CD4-positive, alpha-beta memory T cell (primary cell): ENCODE results near the gene ZFYVE28. TPM values are rescaled to one million over a fixed set of nuclear protein-coding genes. Genes with fewer than 3 reads are reported as not detected.
A peak's percentile ranks its signal among the peaks of the same experiment; 100 is the strongest.

Experiments
- CTCF ChIA-PET: fragments of 350-600 bp; sonication (Branson Sonifier 250); formaldehyde crosslinking; loops from one replicate; lab custom pipeline; 2021; ENCODE audit warnings: inconsistent platforms; ENCODE audit not compliant: partially characterized antibody; lab: Charles Lee
- POLR2A ChIA-PET: fragments of 350-600 bp; sonication (Branson Sonifier 250); formaldehyde crosslinking; loops from one replicate; lab custom pipeline; 2021; ENCODE audit not compliant: partially characterized antibody; lab: Charles Lee
- DNase-seq, 5 donors: peaks; one replicate each; pipeline versions ENCODE4 v3.0.0 to v3.0.0-alpha.2; 2020 to 2022; ENCODE audit warnings: mixed read lengths in 1 of 5
- H3K27ac ChIP-seq: one replicate; pipeline ENCODE4 v1.7.0; 2013; ENCODE audit warnings: low read depth, low read length
- H3K27me3 ChIP-seq: 2 replicates; pipeline ENCODE4 v1.7.0; 2013; ENCODE audit warnings: mild to moderate bottlenecking, low read length, moderate library complexity; ENCODE audit not compliant: insufficient read depth
- H3K36me3 ChIP-seq: 2 replicates; pipeline ENCODE4 v1.7.0; 2013; ENCODE audit warnings: mild to moderate bottlenecking, low read length, moderate library complexity; ENCODE audit not compliant: insufficient read depth
- H3K4me1 ChIP-seq: 2 replicates; pipeline ENCODE4 v1.7.0; 2013; ENCODE audit warnings: mild to moderate bottlenecking, low read length, moderate library complexity; ENCODE audit not compliant: insufficient read depth
- H3K4me3 ChIP-seq, 2 donors: one replicate each; pipeline ENCODE4 v1.7.0; 2013; ENCODE audit warnings: low read length in 2 of 2, mild to moderate bottlenecking in 1 of 2
- H3K9me3 ChIP-seq, 2 donors: one replicate each; pipeline ENCODE4 v1.7.0; 2013; ENCODE audit warnings: low read length in 2 of 2, control low read depth in 1 of 2; ENCODE audit not compliant: control insufficient read depth in 1 of 2
- H3K27ac Mint-ChIP-seq, 7 donors: one replicate each; pipeline ENCODE4 v1.8.0; 2020 to 2021; ENCODE audit warnings: mixed read lengths in 7 of 7, mild to moderate bottlenecking in 6 of 7, inconsistent platforms in 3 of 7, moderate library complexity in 3 of 7
- H3K27me3 Mint-ChIP-seq, 2 donors: one replicate each; pipeline ENCODE4 v1.8.0; 2020 to 2021; ENCODE audit warnings: mixed read lengths in 2 of 2
- H3K36me3 Mint-ChIP-seq, 2 donors: one replicate each; pipeline ENCODE4 v1.8.0; 2020 to 2021; ENCODE audit warnings: mixed read lengths in 2 of 2, inconsistent platforms in 1 of 2, mild to moderate bottlenecking in 1 of 2
- H3K4me1 Mint-ChIP-seq, 4 donors: one replicate each; pipeline ENCODE4 v1.8.0; 2020 to 2021; ENCODE audit warnings: mixed read lengths in 4 of 4, mild to moderate bottlenecking in 1 of 4
- H3K4me3 Mint-ChIP-seq, 8 donors: one replicate each; pipeline ENCODE4 v1.8.0; 2020 to 2021; ENCODE audit warnings: mixed read lengths in 8 of 8, mild to moderate bottlenecking in 7 of 8, moderate library complexity in 6 of 8, inconsistent platforms in 3 of 8
- H3K9me3 Mint-ChIP-seq, 8 donors: one replicate each; pipeline ENCODE4 v1.8.0; 2020 to 2021; ENCODE audit warnings: mixed read lengths in 8 of 8, mild to moderate bottlenecking in 5 of 8, inconsistent platforms in 3 of 8, moderate library complexity in 1 of 8
- intact Hi-C: fragments of 100-400 bp; cut with micrococcal nuclease; formaldehyde crosslinking; loops from one replicate; pipeline ENCODE4 v1.15.1; 2023
- polyA plus RNA-seq, 2 donors: library from polyadenylated mRNA; unstranded; fragments of 300-500 nt; fragmentation: Illumina TruSeq; gene quantifications; one replicate each; pipeline ENCODE4 v1.2.3, GENCODE V29; 2021
- total RNA-seq, 2 experiments: library from RNA; stranded (reverse); gene quantifications; one replicate each; pipeline ENCODE4 v1.2.3, GENCODE V29; 2021

ZFYVE28 gene
- total and polyA plus RNA-seq, 4 experiments from 2014 or later, result 13.1 to 31.8 (median 23.8) TPM

- peak in 1 of 5 donors; percentile 31 for DNase-seq
- intact Hi-C loops, result no loop called here
- H3K4me1 Mint-ChIP-seq, result peaks cover 8 to 27% (median 12%) of the 10 kb centered on the region in 4 donors
- H3K9me3 Mint-ChIP-seq, result peaks cover 0 to 2% (median 0%) of the 10 kb centered on the region in 8 donors
- Histone ChIP-seq H3K4me1 (peaks cover 35% of the 10 kb centered on the region), H3K36me3 (peaks cover 29% of the 10 kb centered on the region), H3K27me3 (no peaks in the 10 kb centered on the region), H3K9me3 (no peaks in the 10 kb centered on the region), H3K27ac (no peak overlapping the region), H3K4me3 (no peak overlapping the region)
- ChIA-PET CTCF (no interaction called here), POLR2A (interaction anchor here (0.9 to 1.0 kb wide), 2 partner anchors 11 to 14 kb away, joined by 3 to 4 read pairs; no protein-coding TSS in a partner anchor)
- no peak overlapping the region for H3K4me3 Mint-ChIP-seq
- H3K27ac Mint-ChIP-seq, result no peak overlapping the region
- peaks cover 17 to 36% of the 10 kb centered on the region in 2 donors for H3K36me3 Mint-ChIP-seq
- H3K27me3 Mint-ChIP-seq, result no peaks in the 10 kb centered on the region
Measured at GRCh38 chr4:2256156-2256731, 162.2 kb downstream of the ZFYVE28 start.

DNA sequence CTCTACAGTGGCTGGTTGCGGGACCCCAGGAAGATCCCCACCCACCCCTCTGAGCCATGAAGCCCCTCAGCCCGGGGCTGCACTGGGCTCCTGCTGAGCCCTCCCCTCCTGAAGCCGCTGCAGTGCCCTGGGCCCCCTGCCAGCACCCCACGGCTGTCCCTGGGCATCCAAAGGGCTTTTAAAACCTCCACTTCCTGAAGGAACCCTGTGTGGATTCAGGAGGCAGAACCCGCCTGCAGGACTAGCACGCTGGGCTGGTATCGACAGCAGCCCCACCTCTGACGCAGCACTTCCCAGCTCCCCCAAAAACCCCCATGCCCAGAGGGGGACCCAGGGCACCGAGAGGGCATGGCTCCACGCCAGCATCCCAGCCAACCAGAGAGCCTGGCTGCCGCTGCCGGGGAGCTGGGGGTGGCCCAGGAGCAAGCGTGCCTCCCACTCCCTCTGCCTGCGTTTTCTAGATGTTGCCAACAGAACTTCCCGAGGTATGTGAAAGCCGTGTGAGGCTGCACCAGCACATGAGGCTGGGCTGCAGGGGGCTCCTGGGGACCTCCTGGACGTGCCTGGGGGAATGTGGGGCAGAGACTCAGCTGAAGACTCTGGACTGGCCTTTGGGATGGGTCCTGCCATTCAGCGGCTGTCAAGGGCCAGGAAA, 162.8 kb downstream of the ZFYVE28 start:
- H3K27me3 ChIP-seq, result no peaks in the 10 kb centered on the region
- intact Hi-C loops, result no loop called here
- Mint-ChIP-seq H3K36me3 (peaks cover 17 to 36% of the 10 kb centered on the region in 2 donors), H3K9me3 (peaks cover 0 to 2% (median 0%) of the 10 kb centered on the region in 8 donors), H3K4me3 (no peak overlapping the region), H3K27ac (peak overlapping the region in 1 of 7 donors; percentile 59), H3K4me1 (peaks cover 8 to 27% (median 12%) of the 10 kb centered on the region in 4 donors), H3K27me3 (no peaks in the 10 kb centered on the region)
- DNase-seq, result peak in 1 of 5 donors; percentile 13
- H3K4me1 ChIP-seq, result peaks cover 31% of the 10 kb centered on the region
- no peak overlapping the region for H3K4me3 ChIP-seq
- H3K27ac ChIP-seq, result no peak overlapping the region
- no peaks in the 10 kb centered on the region for H3K9me3 ChIP-seq
- POLR2A ChIA-PET, result interaction anchor here (0.9 kb wide), 1 partner anchor 10 kb away, joined by 4 read pairs; no protein-coding TSS in a partner anchor
- H3K36me3 ChIP-seq, result peaks cover 29% of the 10 kb centered on the region
- CTCF ChIA-PET, result no interaction called here

GRCh38 chr4:2254665-2255500, 163.6 kb downstream of the ZFYVE28 start:
- H3K4me1 ChIP-seq, result peaks cover 23% of the 10 kb centered on the region
- Mint-ChIP-seq H3K9me3 (peaks cover 0 to 2% (median 0%) of the 10 kb centered on the region in 8 donors), H3K27me3 (no peaks in the 10 kb centered on the region), H3K27ac (peak overlapping the region in 6 of 7 donors; percentile 9 to 69 (median 41)), H3K4me3 (no peak overlapping the region), H3K36me3 (peaks cover 17 to 39% of the 10 kb centered on the region in 2 donors), H3K4me1 (peaks cover 5 to 22% (median 10%) of the 10 kb centered on the region in 4 donors)
- no peaks in the 10 kb centered on the region for H3K27me3 ChIP-seq
- no peaks in the 10 kb centered on the region for H3K9me3 ChIP-seq
- POLR2A ChIA-PET, result interaction anchor here (0.9 kb wide), 1 partner anchor 9 kb away, joined by 4 read pairs; no protein-coding TSS in a partner anchor
- no peak overlapping the region for H3K4me3 ChIP-seq
- CTCF ChIA-PET, result no interaction called here
- DNase-seq, result peak in 1 of 5 donors; percentile 24
- intact Hi-C loops, result no loop called here
- peaks cover 34% of the 10 kb centered on the region for H3K36me3 ChIP-seq
- no peak overlapping the region for H3K27ac ChIP-seq

DNA sequence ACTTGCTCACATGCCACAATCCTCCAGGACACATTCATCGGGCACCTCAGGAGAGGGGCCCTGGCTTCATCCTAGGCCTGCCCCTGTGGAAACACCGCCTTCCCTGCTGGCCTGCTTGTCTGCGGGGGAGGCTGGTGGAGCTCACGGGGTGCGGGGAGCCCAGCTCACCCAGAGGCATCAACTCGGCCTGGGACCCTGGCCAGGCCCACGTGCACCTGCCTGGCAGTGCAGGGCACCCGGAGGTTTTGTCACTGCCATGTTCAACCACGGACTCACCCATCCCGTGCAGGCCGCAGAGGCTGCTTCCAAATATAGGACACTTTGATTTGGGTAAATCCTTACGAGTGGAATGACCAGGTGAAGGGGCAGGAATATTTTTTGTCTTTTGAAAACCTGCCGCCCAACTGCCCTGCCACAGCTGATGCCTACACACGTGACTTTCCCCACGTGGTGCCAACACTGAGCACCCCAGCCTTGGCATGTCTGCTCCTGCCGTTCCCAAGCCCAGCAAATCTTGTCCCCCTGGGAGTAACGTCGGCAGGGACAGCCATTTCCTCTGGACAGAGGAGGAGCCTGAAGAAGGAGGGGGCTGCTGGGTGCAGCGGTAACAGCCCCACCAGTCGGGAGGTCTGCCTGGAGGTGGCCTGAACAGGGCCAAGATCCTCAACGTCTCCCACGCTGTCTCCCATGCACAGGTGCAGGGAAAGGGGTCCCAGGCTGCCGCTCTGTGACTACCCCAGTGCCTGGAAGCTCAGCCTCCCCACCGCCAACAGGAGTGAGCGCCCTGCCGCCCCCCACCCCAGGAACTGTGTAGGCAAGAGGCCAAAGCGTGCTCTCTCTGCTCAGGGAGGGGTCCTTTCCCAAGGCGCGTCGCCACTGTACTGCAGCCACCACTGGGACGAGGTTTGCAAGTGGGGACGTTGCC, 165.0 kb downstream of the ZFYVE28 start:
- peak in 1 of 5 donors; percentile 9 for DNase-seq
- intact Hi-C loops, result no loop called here
- Histone ChIP-seq H3K36me3 (peaks cover 44% of the 10 kb centered on the region), H3K27ac (no peak overlapping the region), H3K4me1 (peaks cover 9% of the 10 kb centered on the region), H3K4me3 (no peak overlapping the region), H3K9me3 (no peaks in the 10 kb centered on the region), H3K27me3 (no peaks in the 10 kb centered on the region)
- CTCF ChIA-PET, result no interaction called here
- no peaks in the 10 kb centered on the region for H3K27me3 Mint-ChIP-seq
- H3K36me3 Mint-ChIP-seq, result peaks cover 17 to 45% of the 10 kb centered on the region in 2 donors
- peaks cover 0 to 2% (median 0%) of the 10 kb centered on the region in 8 donors for H3K9me3 Mint-ChIP-seq
- POLR2A ChIA-PET, result interaction anchor here (0.8 kb wide), 1 partner anchor 9 kb away, joined by 3 read pairs; the partner anchor contains the start of gene MXD4
- H3K4me3 Mint-ChIP-seq, result no peak overlapping the region
- H3K27ac Mint-ChIP-seq, result peak overlapping the region in 3 of 7 donors; percentile 3 to 86 (median 27)
- H3K4me1 Mint-ChIP-seq, result peaks cover 5 to 22% (median 9%) of the 10 kb centered on the region in 4 donors

GRCh38 chr4:2252530-2253091, 165.8 kb downstream of the ZFYVE28 start:
- Histone ChIP-seq H3K27me3 (no peaks in the 10 kb centered on the region), H3K4me1 (peaks cover 5% of the 10 kb centered on the region), H3K4me3 (no peak overlapping the region), H3K9me3 (no peaks in the 10 kb centered on the region), H3K36me3 (peaks cover 41% of the 10 kb centered on the region), H3K27ac (no peak overlapping the region)
- Mint-ChIP-seq H3K4me1 (peaks cover 5 to 16% (median 9%) of the 10 kb centered on the region in 4 donors), H3K27ac (peak overlapping the region in 6 of 7 donors; percentile 3 to 86 (median 51)), H3K36me3 (peaks cover 13 to 42% of the 10 kb centered on the region in 2 donors), H3K9me3 (peaks cover 0 to 2% (median 0%) of the 10 kb centered on the region in 8 donors), H3K27me3 (no peaks in the 10 kb centered on the region), H3K4me3 (no peak overlapping the region)
- intact Hi-C loops, result no loop called here
- ChIA-PET CTCF (no interaction called here), POLR2A (no interaction called here)
- peak in 1 of 5 donors; percentile 29 for DNase-seq
